ENCODE measurements around the gene IL10RB.

GRCh38 chr21:33309778-33310177 lies 43.6 kb downstream of the IL10RB start:
- TF ChIP-seq, protein P1, sequence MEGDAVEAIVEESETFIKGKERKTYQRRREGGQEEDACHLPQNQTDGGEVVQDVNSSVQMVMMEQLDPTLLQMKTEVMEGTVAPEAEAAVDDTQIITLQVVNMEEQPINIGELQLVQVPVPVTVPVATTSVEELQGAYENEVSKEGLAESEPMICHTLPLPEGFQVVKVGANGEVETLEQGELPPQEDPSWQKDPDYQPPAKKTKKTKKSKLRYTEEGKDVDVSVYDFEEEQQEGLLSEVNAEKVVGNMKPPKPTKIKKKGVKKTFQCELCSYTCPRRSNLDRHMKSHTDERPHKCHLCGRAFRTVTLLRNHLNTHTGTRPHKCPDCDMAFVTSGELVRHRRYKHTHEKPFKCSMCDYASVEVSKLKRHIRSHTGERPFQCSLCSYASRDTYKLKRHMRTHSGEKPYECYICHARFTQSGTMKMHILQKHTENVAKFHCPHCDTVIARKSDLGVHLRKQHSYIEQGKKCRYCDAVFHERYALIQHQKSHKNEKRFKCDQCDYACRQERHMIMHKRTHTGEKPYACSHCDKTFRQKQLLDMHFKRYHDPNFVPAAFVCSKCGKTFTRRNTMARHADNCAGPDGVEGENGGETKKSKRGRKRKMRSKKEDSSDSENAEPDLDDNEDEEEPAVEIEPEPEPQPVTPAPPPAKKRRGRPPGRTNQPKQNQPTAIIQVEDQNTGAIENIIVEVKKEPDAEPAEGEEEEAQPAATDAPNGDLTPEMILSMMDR (IDR thresholded peaks at IDR 0.05), result no peak
- no peak for TF ChIP-seq EP300 (IDR thresholded peaks at IDR 0.05; ENCODE audit: low read depth)
- no peak for TF ChIP-seq POLR2A (IDR thresholded peaks at IDR 0.05)
- no peak for TF ChIP-seq POLR2AphosphoS5 (IDR thresholded peaks at IDR 0.05)

All from transverse colon (tissue), 4 donors.